Left lung (tissue), 10 donors: Measurements from ENCODE around the gene ANGPT4. TPM values are rescaled to one million over a fixed set of nuclear protein-coding genes. Genes with fewer than 3 reads are reported as not detected.

Experiments
- ATAC-seq: fragments of 200-7000 bp; cut with Tn5 transposase; one replicate; pipeline ENCODE4 v1.9.1; 2020; ENCODE audit warnings: moderate library complexity
- DNase-seq, 4 donors: peaks; one replicate each; pipeline ENCODE4 v3.0.0-alpha.2; 2013 to 2020
- H3K27ac ChIP-seq, 2 donors: fragments of 200-600 bp; sonication (generic) in 1 of 2; one replicate each; pipeline versions ENCODE4 v1.5.0 to v1.8.0; 2020 to 2021
- H3K27me3 ChIP-seq, 2 donors: fragments of 200-600 bp; sonication (generic) in 1 of 2; one replicate each; pipeline versions ENCODE4 v1.5.0 to v1.8.0; 2020 to 2021
- H3K36me3 ChIP-seq, 2 donors: fragments of 200-600 bp; sonication (generic) in 1 of 2; one replicate each; pipeline versions ENCODE4 v1.5.0 to v1.8.0; 2020 to 2021
- H3K4me1 ChIP-seq, 2 donors: fragments of 200-600 bp; one replicate each; pipeline ENCODE4 v1.8.0; 2021
- H3K4me3 ChIP-seq, 2 donors: fragments of 200-600 bp; sonication (generic) in 1 of 2; one replicate each; pipeline versions ENCODE4 v1.5.0 to v1.8.0; 2020 to 2021; ENCODE audit warnings: mild to moderate bottlenecking in 1 of 2
- H3K9me3 ChIP-seq, 2 donors: fragments of 200-600 bp; sonication (generic) in 1 of 2; one replicate each; pipeline versions ENCODE4 v1.5.0 to v1.8.0; 2020 to 2021
- intact Hi-C, 2 donors: fragments of 100-400 bp; cut with DNase I; formaldehyde crosslinking; loops; one replicate each; pipeline versions ENCODE4 v1.11.2 to v1.14.2; 2022
- polyA plus RNA-seq, 6 donors: library from polyadenylated mRNA; unstranded; fragments of 120-200 nt; gene quantifications; one replicate each; pipeline ENCODE4 v1.2.1, GENCODE V29; 2013; ENCODE audit not compliant: insufficient read length in 6 of 6
- total RNA-seq, 2 donors: library from RNA; stranded (reverse); fragmentation: NEBNext Ultra II Directional; extraction: Animal tissue kit (Norgen Biotek cat#: 25700); gene quantifications; one replicate each; pipeline ENCODE4 v1.2.1, GENCODE V29; 2021
- TF ChIP-seq, protein P1 (sequence below), 2 donors: fragments of 200-600 bp; sonication (generic) in 1 of 2; IDR thresholded peaks; one replicate each; pipeline versions ENCODE4 v1.5.0 to v1.8.0; 2021; ENCODE audit warnings: antibody characterized with exemption in 2 of 2
- donor health status: DM: no; HTN: yes; CAD: no.
- donor health status: DM: no; HTN: no; CAD: no.

Gene ANGPT4
- total and polyA plus RNA-seq, 8 donors: 0.06 to 0.20 (median 0.10) TPM

DNA sequence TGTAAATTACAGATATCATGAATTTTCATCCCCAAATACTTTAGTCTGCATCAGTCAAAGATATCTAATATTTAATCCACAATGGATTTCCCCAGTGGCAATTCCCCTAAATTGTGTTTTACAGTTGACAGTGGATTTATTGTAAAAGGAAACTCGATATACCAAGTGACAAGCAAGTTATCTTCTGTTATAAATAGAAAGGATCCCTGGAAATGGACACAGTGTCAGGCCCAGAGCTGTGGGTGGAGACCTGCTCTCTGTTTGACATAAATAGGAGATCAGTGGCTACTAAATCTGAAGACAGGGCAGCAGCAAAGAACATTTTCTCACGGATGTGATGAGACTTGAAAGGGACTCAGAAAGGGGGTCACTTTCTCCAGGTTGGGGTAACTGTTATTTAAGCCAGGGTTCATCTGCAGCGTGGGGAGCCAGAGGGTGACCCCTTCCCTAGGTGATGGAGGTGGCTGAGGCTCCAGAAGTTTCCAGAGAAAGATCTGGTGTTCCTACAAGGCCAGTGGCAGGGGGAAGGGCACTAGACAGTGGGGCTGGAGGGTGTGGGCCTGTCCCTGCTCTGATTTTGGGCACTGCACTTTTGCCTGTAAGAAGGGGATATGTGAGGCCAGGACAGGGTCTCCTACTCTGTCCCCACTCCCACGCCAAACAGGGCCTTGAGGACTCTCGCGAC, 94.9 kb downstream of the ANGPT4 start:
- Histone ChIP-seq H3K4me1 (no peaks in the 10 kb centered on the region), H3K9me3 (no peaks in the 10 kb centered on the region), H3K27me3 (no peaks in the 10 kb centered on the region), H3K4me3 (no peak overlapping the region), H3K36me3 (no peaks in the 10 kb centered on the region), H3K27ac (no peak overlapping the region)
- TF ChIP-seq, protein P1, sequence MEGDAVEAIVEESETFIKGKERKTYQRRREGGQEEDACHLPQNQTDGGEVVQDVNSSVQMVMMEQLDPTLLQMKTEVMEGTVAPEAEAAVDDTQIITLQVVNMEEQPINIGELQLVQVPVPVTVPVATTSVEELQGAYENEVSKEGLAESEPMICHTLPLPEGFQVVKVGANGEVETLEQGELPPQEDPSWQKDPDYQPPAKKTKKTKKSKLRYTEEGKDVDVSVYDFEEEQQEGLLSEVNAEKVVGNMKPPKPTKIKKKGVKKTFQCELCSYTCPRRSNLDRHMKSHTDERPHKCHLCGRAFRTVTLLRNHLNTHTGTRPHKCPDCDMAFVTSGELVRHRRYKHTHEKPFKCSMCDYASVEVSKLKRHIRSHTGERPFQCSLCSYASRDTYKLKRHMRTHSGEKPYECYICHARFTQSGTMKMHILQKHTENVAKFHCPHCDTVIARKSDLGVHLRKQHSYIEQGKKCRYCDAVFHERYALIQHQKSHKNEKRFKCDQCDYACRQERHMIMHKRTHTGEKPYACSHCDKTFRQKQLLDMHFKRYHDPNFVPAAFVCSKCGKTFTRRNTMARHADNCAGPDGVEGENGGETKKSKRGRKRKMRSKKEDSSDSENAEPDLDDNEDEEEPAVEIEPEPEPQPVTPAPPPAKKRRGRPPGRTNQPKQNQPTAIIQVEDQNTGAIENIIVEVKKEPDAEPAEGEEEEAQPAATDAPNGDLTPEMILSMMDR (IDR thresholded peaks at IDR 0.05): no peak
- ATAC-seq (no peak), DNase-seq (no peak)
- intact Hi-C loops: no loop called here

DNA sequence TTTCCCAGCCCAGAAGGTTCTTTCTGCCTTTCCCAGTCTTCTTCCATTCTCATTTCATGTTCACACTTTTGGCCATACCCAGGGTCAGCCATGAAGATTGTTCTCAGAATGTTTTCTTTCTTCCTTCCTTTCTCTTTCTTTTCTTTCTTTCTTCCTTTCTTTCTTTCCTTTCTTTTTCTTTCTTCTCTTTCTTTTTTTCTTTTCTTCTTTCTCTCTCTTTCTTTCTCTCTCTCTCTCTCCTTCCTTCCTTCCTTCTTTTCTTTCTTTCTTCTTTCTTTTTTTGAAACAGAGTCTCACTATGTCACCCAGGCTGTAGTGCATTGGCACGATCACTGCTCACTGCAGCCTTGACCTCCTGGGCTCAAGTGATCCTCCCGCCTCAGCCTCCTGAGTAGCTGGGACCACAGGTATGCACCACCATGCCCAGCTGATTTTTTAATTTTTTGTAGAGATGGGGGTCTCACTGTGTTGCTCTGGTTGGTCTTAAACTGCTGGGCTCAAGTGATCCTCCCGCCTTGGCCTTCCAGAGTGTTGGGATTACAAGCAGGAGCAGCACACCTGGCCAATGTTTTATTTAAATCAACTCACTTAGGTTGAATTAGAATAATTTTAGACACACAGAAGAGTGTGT, 95.7 kb downstream of the ANGPT4 start:
- H3K9me3 ChIP-seq: no peaks in the 10 kb centered on the region
- H3K4me1 ChIP-seq: no peaks in the 10 kb centered on the region
- TF ChIP-seq, protein P1 (IDR thresholded peaks at IDR 0.05): no peak
- ATAC-seq: no peak
- no peaks in the 10 kb centered on the region for H3K36me3 ChIP-seq
- H3K27ac ChIP-seq: no peak overlapping the region
- no peak for DNase-seq
- peaks cover 0 to 5% of the 10 kb centered on the region in 2 donors for H3K27me3 ChIP-seq
- H3K4me3 ChIP-seq: no peak overlapping the region
- intact Hi-C loops: no loop called here

Other genes starting within 250 kb of the ANGPT4 start
- gene SCRT2, start 240.5 kb downstream of the ANGPT4 start, total RNA-seq: not detected
- not detected for gene SCRT2, start 240.5 kb downstream of the ANGPT4 start, polyA plus RNA-seq
- 1 to 10 TPM; 1.6 to 2.7 TPM for gene SLC52A3, start 147.8 kb downstream of the ANGPT4 start, total RNA-seq
- under 1 TPM; 0.37 to 0.61 (median 0.48) TPM for gene SLC52A3, start 147.8 kb downstream of the ANGPT4 start, polyA plus RNA-seq
- gene FAM110A, start 82.6 kb downstream of the ANGPT4 start, total RNA-seq: 10 to 100 TPM; 13.0 to 21.5 TPM
- gene FAM110A, start 82.6 kb downstream of the ANGPT4 start, polyA plus RNA-seq: 10 to 100 TPM; 11.8 to 16.1 (median 13.2) TPM
- gene RSPO4, start 86.0 kb upstream of the ANGPT4 start, total RNA-seq: 1 to 10 TPM; 2.2 to 6.1 TPM
- gene RSPO4, start 86.0 kb upstream of the ANGPT4 start, polyA plus RNA-seq: 1 to 10 TPM; 2.6 to 4.3 (median 3.4) TPM
- gene PSMF1, start 202.3 kb upstream of the ANGPT4 start, total RNA-seq: 100 to 1,000 TPM; 121 to 149 TPM
- gene PSMF1, start 202.3 kb upstream of the ANGPT4 start, polyA plus RNA-seq: 100 to 1,000 TPM; 123 to 142 (median 130) TPM